ENCODE measurements around the gene BOC.
"Not testable (repeated sequence)": the region's sequence is repeated elsewhere in the genome, so short reads cannot be mapped to it uniquely, and the experiment has no call there.

The BOC gene

GRCh38 chr3:113167825-113168801, 43.2 kb upstream of the BOC start:
- no peak overlapping the region for H3K4me3 ChIP-seq (ENCODE audit: low read depth, low read length)
- TF ChIP-seq, protein P1, sequence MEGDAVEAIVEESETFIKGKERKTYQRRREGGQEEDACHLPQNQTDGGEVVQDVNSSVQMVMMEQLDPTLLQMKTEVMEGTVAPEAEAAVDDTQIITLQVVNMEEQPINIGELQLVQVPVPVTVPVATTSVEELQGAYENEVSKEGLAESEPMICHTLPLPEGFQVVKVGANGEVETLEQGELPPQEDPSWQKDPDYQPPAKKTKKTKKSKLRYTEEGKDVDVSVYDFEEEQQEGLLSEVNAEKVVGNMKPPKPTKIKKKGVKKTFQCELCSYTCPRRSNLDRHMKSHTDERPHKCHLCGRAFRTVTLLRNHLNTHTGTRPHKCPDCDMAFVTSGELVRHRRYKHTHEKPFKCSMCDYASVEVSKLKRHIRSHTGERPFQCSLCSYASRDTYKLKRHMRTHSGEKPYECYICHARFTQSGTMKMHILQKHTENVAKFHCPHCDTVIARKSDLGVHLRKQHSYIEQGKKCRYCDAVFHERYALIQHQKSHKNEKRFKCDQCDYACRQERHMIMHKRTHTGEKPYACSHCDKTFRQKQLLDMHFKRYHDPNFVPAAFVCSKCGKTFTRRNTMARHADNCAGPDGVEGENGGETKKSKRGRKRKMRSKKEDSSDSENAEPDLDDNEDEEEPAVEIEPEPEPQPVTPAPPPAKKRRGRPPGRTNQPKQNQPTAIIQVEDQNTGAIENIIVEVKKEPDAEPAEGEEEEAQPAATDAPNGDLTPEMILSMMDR (IDR thresholded peaks at IDR 0.05; ENCODE audit: low read depth, low read length) = no peak

- no peak overlapping the region for H3K4me3 ChIP-seq (ENCODE audit: low read depth, low read length)
- TF ChIP-seq, protein P1 (IDR thresholded peaks at IDR 0.05; ENCODE audit: low read depth, low read length) = no peak
These were observed 41.4 kb upstream of the BOC start for GRCh38 chr3:113169891-113170452.

DNA sequence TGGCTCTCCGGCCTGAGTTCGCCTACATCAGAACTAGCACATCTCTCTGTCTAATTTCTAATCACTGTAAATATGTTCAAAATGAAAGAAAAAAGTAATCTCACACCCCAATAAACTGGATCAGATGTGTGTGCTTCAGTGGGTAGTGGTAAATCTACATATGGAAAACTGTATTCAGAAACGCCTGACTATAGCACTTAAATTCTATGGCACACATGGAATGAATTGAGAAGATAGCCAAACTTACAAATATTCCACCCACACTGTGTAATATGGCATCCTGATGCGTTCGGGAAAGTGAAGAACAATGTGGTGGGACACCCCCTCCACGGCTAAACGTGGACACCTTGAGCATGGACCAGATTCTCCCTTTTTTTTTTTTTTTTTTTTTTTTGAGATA, 40.6 kb upstream of the BOC start:
- no peak overlapping the region for H3K4me3 ChIP-seq (ENCODE audit: low read depth, low read length)
- TF ChIP-seq, protein P1 (IDR thresholded peaks at IDR 0.05; ENCODE audit: low read depth, low read length) = no peak

- H3K4me3 ChIP-seq (ENCODE audit: low read depth, low read length) = not testable (repeated sequence)
These were observed 39.6 kb upstream of the BOC start for GRCh38 chr3:113171675-113172300.

- no peak overlapping the region for H3K4me3 ChIP-seq (ENCODE audit: low read depth, low read length)
- TF ChIP-seq, protein P1 (IDR thresholded peaks at IDR 0.05; ENCODE audit: low read depth, low read length) = no peak
These were observed 38.3 kb upstream of the BOC start for GRCh38 chr3:113173102-113173501.

DNA sequence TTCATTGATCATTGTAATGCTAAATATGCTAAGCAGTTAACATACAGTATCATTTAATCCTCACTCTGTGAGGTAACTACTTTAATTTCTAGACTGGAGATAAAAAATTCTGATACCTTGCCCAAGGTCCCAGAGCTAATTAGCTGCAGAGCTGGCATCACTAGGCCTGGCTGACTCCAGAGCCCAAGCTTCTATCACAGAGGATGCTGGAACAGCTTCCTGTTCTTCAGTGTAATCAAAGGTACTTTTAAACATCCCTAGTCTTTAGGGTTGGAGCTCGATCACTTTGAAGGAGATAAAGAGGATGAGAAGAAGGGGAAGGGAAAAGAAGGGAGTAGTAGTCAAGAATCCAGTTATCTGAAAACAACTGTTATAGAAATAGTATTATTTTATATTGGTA, 37.1 kb upstream of the BOC start:
- TF ChIP-seq, protein P1 (IDR thresholded peaks at IDR 0.05; ENCODE audit: low read depth, low read length) = no peak
- no peak overlapping the region for H3K4me3 ChIP-seq (ENCODE audit: low read depth, low read length)

DNA sequence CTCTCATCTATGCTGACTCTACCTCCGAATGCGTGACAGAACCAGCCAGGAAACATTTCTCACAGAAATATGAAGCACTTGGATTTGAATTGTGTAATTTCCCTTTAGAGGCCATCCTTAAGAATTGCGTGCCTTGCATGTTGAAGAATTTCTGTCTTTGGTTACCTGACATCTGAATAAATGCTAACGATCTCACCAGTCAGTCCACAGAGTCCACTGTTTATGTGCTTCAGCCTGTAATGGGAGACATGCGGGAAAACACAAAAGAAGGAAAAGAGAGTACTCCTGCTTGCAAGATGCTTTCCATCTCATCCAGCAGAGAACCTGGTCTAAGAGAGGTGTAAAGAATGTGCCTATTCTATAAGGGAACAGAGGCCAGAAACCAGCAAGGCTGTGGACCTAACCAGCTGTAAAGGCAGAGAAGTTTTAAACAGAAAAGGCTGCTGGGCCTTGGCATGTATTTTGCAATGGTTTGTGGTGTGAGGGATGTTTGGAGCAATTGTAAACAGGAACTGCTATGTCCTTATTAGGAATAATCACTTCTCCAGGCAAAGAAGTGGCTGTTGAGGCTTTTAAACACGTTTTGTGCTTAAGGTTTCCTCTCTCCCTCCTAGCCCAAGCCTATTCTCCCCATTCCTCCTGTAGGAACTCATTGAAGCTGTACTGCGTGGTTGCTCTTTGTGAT, 36.4 kb upstream of the BOC start:
- TF ChIP-seq, protein P1 (IDR thresholded peaks at IDR 0.05; ENCODE audit: low read depth, low read length) = no peak
- no peak overlapping the region for H3K4me3 ChIP-seq (ENCODE audit: low read depth, low read length)

All from WI38 (cell line).